Measurements from ENCODE around the gene SEPTIN10. TPM values are rescaled to one million over a fixed set of nuclear protein-coding genes. Genes with fewer than 3 reads are reported as not detected.

SEPTIN10 gene
- total and polyA plus RNA-seq, 7 experiments from 2014 or later: 0.53 to 5.9 (median 2.0) TPM

DNA sequence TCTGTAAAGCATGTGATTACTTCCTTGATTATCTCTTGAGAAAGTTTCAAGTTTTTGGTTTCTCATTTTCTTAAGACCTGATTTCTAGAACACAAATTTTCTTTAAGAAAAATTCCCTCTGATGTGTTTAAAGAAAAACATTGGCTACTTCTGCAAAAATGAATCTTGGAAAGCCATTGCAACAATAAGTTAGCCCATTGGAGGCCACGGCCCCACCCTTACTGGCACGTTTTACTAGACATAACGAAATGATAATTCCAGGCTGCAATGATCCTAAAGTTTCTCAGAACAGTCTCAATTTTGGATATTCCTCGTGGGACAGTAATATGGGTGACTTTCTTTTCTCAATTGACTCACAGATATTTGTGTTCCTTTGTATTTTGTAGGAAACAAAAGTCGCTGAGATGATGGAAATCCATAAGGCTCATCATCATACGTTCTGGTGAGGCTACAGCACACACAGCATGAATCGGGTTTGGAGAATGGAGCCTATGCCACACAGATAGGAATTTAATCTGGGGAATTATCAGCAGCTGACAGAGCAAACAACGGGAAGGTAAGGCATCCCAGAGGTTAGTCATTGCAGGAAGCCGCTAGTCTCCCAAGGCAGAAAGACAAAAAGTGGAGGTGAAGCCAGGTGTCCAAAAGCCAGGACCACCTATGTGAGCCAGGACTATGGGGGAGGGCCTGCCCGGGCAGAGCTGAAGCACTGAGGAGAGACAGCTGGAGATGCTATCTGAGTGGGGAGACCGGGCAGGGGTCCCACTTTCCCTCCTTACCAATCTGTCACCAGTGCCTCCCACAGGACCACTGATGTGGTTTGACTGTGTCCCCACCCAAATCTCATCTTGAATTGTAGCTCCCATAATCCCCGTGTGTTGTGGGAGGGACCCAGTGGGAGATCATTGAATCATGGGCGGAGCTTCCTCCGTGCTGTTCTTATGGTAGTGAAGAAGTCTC is 36.2 kb upstream of the SEPTIN10 start:
- H3K27ac Mint-ChIP-seq: no peak overlapping the region
- peaks cover 3 to 16% (median 11%) of the 10 kb centered on the region in 5 donors for H3K27me3 Mint-ChIP-seq
- no peaks in the 10 kb centered on the region for H3K9me3 ChIP-seq (ENCODE audit: control insufficient read depth in 2 of 3, low read length in 3 of 3)
- ChIA-PET POLR2A (no interaction called here), CTCF (no interaction called here)
- H3K27ac ChIP-seq (ENCODE audit: low read depth, low read length): no peak overlapping the region
- intact Hi-C loops (cut with micrococcal nuclease): no loop called here
- H3K9me3 Mint-ChIP-seq: peaks cover 0 to 1% (median 0%) of the 10 kb centered on the region in 11 donors
- no peaks in the 10 kb centered on the region for H3K4me1 ChIP-seq (ENCODE audit: control insufficient read depth in 2 of 2, insufficient read depth in 2 of 2, low read length in 2 of 2)
- DNase-seq (no peak), ATAC-seq (no peak)
- H3K4me1 Mint-ChIP-seq: no peaks in the 10 kb centered on the region
- H3K36me3 ChIP-seq (ENCODE audit: control insufficient read depth in 2 of 3, insufficient read depth in 3 of 3, low read length in 3 of 3): no peaks in the 10 kb centered on the region
- no peak overlapping the region for H3K4me3 Mint-ChIP-seq
- no peak overlapping the region for H3K4me3 ChIP-seq (ENCODE audit: low read length)
- H3K27me3 ChIP-seq (ENCODE audit: control insufficient read depth in 2 of 2, insufficient read depth in 2 of 2, low read length in 2 of 2): no peaks in the 10 kb centered on the region
- H3K36me3 Mint-ChIP-seq: no peaks in the 10 kb centered on the region

DNA sequence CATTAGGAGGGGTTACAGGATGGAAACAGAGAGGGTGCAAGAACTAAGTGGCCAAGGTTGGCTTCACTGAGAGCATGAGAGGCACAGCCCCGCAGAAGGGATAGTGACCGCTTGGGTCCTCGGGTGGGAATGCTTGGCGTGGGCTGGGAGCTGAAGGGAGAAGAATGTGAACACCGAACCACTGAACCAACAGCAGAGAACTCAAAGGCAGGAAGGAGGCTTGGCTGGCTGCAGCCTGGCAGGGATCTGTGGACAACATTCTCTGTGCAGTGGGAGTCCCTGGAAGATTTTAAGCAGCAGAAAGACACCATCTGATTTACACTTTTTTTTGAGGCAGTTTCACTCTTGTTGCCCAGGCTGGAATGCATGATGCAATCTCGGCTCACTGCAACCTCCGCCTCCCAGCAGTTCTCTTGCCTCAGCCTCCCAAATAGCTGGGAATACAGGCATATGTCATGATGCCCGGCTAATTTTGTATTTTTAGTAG is 34.3 kb upstream of the SEPTIN10 start:
- no peaks in the 10 kb centered on the region for H3K4me1 ChIP-seq (ENCODE audit: control insufficient read depth in 2 of 2, insufficient read depth in 2 of 2, low read length in 2 of 2)
- Mint-ChIP-seq H3K27ac (no peak overlapping the region), H3K4me1 (peaks cover 0 to 2% (median 0%) of the 10 kb centered on the region in 7 donors)

DNA sequence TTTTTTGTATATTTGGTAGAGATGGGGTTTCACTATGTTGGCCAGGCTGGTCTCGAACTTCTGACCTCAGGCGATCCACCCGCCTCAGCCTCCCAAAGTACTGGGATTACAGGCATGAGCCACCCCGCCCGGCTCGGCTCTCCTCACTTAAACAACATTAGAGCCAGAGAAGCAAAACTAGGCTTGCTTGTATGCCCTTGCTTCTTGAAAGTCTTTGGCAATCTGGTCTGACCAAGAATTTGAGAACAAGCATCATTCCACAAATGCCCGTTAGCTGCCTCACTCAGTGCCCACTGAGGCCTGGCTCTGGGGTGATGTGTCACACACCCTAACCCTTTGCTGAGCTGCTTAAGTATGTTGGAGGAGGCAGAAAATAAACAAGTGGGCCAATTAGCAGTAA is 33.9 kb upstream of the SEPTIN10 start:
- Histone ChIP-seq H3K4me3 (ENCODE audit: low read length) (no peak overlapping the region), H3K4me1 (ENCODE audit: control insufficient read depth in 2 of 2, insufficient read depth in 2 of 2, low read length in 2 of 2) (no peaks in the 10 kb centered on the region), H3K27ac (ENCODE audit: low read depth, low read length) (no peak overlapping the region), H3K9me3 (ENCODE audit: control insufficient read depth in 2 of 3, low read length in 3 of 3) (no peaks in the 10 kb centered on the region), H3K36me3 (ENCODE audit: control insufficient read depth in 2 of 3, insufficient read depth in 3 of 3, low read length in 3 of 3) (no peaks in the 10 kb centered on the region), H3K27me3 (ENCODE audit: control insufficient read depth in 2 of 2, insufficient read depth in 2 of 2, low read length in 2 of 2) (no peaks in the 10 kb centered on the region)
- Mint-ChIP-seq H3K4me3 (no peak overlapping the region), H3K4me1 (peaks cover 0 to 2% (median 0%) of the 10 kb centered on the region in 7 donors), H3K36me3 (no peaks in the 10 kb centered on the region), H3K9me3 (peaks cover 0 to 1% (median 0%) of the 10 kb centered on the region in 11 donors), H3K27ac (no peak overlapping the region), H3K27me3 (peaks cover 3 to 12% (median 11%) of the 10 kb centered on the region in 5 donors)
- ATAC-seq: no peak
- CTCF ChIA-PET: no interaction called here
- POLR2A ChIA-PET: no interaction called here
- no peak for DNase-seq
- intact Hi-C loops (cut with micrococcal nuclease): no loop called here

More for the DNA sequence above, 34.3 kb upstream of the SEPTIN10 start:
- ChIA-PET CTCF (no interaction called here), POLR2A (no interaction called here)
- Mint-ChIP-seq H3K9me3 (peaks cover 0 to 1% (median 0%) of the 10 kb centered on the region in 11 donors), H3K36me3 (no peaks in the 10 kb centered on the region), H3K27me3 (peaks cover 3 to 12% (median 11%) of the 10 kb centered on the region in 5 donors), H3K4me3 (no peak overlapping the region)
- H3K4me3 ChIP-seq (ENCODE audit: low read length): no peak overlapping the region
- H3K9me3 ChIP-seq (ENCODE audit: control insufficient read depth in 2 of 3, low read length in 3 of 3): no peaks in the 10 kb centered on the region
- H3K36me3 ChIP-seq (ENCODE audit: control insufficient read depth in 2 of 3, insufficient read depth in 3 of 3, low read length in 3 of 3): no peaks in the 10 kb centered on the region
- no peak overlapping the region for H3K27ac ChIP-seq (ENCODE audit: low read depth, low read length)
- DNase-seq (no peak), ATAC-seq (no peak)
- no peaks in the 10 kb centered on the region for H3K27me3 ChIP-seq (ENCODE audit: control insufficient read depth in 2 of 2, insufficient read depth in 2 of 2, low read length in 2 of 2)
- intact Hi-C loops (cut with micrococcal nuclease): no loop called here

DNA sequence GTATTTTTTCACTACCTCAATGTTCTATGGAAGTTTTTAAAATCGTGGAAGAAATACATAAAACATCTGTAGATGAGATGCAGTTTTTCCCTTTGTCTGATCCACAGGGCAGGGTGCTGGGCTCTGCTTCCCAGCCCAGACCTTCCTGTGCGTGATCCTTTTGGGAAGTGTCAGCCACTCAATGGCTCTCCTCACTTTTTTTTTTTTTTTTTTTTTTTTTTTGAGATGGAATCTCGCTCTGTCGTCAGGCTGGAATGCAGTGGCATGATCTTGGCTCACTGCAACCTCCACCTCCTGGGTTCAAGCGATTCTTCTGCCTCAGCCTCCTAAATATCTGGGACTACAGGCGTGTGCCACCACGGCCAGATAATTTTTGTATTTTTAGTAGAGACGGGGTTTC is 33.2 kb upstream of the SEPTIN10 start:
- Mint-ChIP-seq H3K4me3 (no peak overlapping the region), H3K27ac (no peak overlapping the region), H3K27me3 (peaks cover 3 to 12% (median 11%) of the 10 kb centered on the region in 5 donors), H3K9me3 (peaks cover 0 to 1% (median 0%) of the 10 kb centered on the region in 11 donors), H3K4me1 (peaks cover 0 to 2% (median 0%) of the 10 kb centered on the region in 7 donors), H3K36me3 (no peaks in the 10 kb centered on the region)
- ATAC-seq (no peak), DNase-seq (no peak)
- intact Hi-C loops (cut with micrococcal nuclease): no loop called here
- CTCF ChIA-PET: no interaction called here
- Histone ChIP-seq H3K36me3 (ENCODE audit: control insufficient read depth in 2 of 3, insufficient read depth in 3 of 3, low read length in 3 of 3) (no peaks in the 10 kb centered on the region), H3K9me3 (ENCODE audit: control insufficient read depth in 2 of 3, low read length in 3 of 3) (no peaks in the 10 kb centered on the region), H3K27ac (ENCODE audit: low read depth, low read length) (no peak overlapping the region), H3K4me3 (ENCODE audit: low read length) (no peak overlapping the region), H3K4me1 (ENCODE audit: control insufficient read depth in 2 of 2, insufficient read depth in 2 of 2, low read length in 2 of 2) (no peaks in the 10 kb centered on the region), H3K27me3 (ENCODE audit: control insufficient read depth in 2 of 2, insufficient read depth in 2 of 2, low read length in 2 of 2) (no peaks in the 10 kb centered on the region)
- POLR2A ChIA-PET: no interaction called here

DNA sequence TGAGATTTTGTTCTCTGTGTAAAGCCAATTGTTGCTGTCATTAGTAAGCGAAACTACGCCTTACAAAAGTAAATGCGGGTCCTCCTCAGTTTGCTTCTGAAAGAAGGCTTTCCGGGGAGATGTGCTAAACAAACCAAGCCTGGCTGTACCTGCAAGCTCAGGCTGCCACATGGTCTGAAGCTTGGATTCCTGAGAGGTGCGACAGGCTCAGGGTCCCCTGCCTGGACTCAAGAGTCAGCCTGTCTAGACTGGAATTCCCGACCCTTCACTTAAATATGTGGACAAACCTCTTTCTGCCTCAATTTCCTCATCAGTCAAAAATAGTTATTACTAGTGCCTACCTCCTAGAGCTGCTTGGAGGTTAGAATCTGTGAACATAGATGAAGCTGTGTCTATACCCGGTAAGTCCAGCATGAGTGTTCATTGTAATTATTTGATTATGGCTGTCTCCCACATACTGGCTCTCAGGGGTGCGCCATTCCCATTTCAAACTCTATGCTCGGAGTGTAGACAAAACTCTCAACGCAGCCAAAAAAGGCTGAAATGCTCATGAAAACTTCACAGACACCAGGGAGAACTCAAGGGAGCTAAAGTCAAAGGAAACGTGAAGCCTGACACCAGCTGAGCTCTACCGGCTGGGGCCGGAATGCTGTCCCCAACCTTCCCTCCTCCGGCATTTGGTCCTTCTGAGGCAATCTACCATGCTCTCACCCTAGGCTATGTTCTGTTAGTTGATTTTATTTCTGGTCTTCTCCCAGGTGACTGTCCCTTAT is 31.8 kb upstream of the SEPTIN10 start:
- ATAC-seq: no peak
- no peak overlapping the region for H3K4me3 ChIP-seq (ENCODE audit: low read length)
- intact Hi-C loops (cut with micrococcal nuclease): no loop called here
- ChIA-PET POLR2A (no interaction called here), CTCF (no interaction called here)
- H3K4me1 ChIP-seq (ENCODE audit: control insufficient read depth in 2 of 2, insufficient read depth in 2 of 2, low read length in 2 of 2): no peaks in the 10 kb centered on the region
- Mint-ChIP-seq H3K4me1 (peaks cover 0 to 2% (median 0%) of the 10 kb centered on the region in 7 donors), H3K36me3 (no peaks in the 10 kb centered on the region), H3K27ac (no peak overlapping the region), H3K27me3 (peaks cover 0 to 11% (median 4%) of the 10 kb centered on the region in 5 donors), H3K4me3 (no peak overlapping the region), H3K9me3 (peaks cover 0 to 1% (median 0%) of the 10 kb centered on the region in 11 donors)
- no peaks in the 10 kb centered on the region for H3K36me3 ChIP-seq (ENCODE audit: control insufficient read depth in 2 of 3, insufficient read depth in 3 of 3, low read length in 3 of 3)
- no peaks in the 10 kb centered on the region for H3K9me3 ChIP-seq (ENCODE audit: control insufficient read depth in 2 of 3, low read length in 3 of 3)
- no peaks in the 10 kb centered on the region for H3K27me3 ChIP-seq (ENCODE audit: control insufficient read depth in 2 of 2, insufficient read depth in 2 of 2, low read length in 2 of 2)
- no peak for DNase-seq
- no peak overlapping the region for H3K27ac ChIP-seq (ENCODE audit: low read depth, low read length)

DNA sequence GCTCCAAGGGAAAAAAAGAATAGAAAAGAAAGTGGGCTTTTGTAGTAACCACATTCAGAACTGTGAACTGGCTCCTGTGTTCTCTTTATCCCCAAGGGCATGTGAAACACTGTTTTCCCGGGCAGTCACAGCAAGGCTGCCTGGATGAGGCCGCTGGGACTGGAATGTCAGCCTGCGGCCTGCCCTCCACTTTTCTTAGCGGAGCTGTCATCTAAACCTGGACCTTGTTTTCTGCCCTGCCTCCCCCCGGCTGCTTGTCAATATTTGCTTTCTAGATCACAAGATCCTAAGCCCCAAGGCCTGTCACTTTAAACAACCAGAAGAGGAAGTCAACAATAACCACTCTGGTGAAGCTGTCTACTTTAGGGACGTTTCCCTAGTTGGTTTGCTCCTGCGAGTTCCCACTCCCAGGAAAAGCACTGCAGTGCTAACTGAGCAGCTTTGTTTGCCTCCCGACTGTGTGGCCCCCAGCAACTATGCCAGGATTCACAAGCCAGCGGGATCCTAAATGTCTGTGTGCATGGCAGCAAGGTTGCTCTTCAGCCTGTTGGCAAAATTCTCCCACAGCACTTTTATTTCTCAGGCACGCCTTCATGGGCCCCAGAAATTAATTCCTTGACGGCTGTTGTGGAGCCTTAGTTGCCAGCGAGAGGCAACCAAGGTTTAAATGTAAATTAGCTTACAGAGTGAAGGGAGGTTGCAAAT is 31.0 kb upstream of the SEPTIN10 start:
- Histone ChIP-seq H3K36me3 (ENCODE audit: control insufficient read depth in 2 of 3, insufficient read depth in 3 of 3, low read length in 3 of 3) (no peaks in the 10 kb centered on the region), H3K4me1 (ENCODE audit: control insufficient read depth in 2 of 2, insufficient read depth in 2 of 2, low read length in 2 of 2) (no peaks in the 10 kb centered on the region), H3K27ac (ENCODE audit: low read depth, low read length) (no peak overlapping the region), H3K4me3 (ENCODE audit: low read length) (no peak overlapping the region), H3K27me3 (ENCODE audit: control insufficient read depth in 2 of 2, insufficient read depth in 2 of 2, low read length in 2 of 2) (no peaks in the 10 kb centered on the region), H3K9me3 (ENCODE audit: control insufficient read depth in 2 of 3, low read length in 3 of 3) (no peaks in the 10 kb centered on the region)
- intact Hi-C loops (cut with micrococcal nuclease): no loop called here
- Mint-ChIP-seq H3K27me3 (peaks cover 0 to 6% (median 0%) of the 10 kb centered on the region in 5 donors), H3K27ac (no peak overlapping the region), H3K4me1 (peaks cover 0 to 2% (median 0%) of the 10 kb centered on the region in 7 donors), H3K36me3 (no peaks in the 10 kb centered on the region), H3K4me3 (no peak overlapping the region), H3K9me3 (peaks cover 0 to 1% (median 0%) of the 10 kb centered on the region in 11 donors)
- no peak for DNase-seq
- CTCF ChIA-PET: no interaction called here
- ATAC-seq: no peak
- POLR2A ChIA-PET: no interaction called here
